GM18498 (cell line): ENCODE results near the gene NAP1L4.
"Not testable (repeated sequence)": the region's sequence is repeated elsewhere in the genome, so short reads cannot be mapped to it uniquely, and the experiment has no call there.

Source experiments
- ATAC-seq: cut with Tn5 transposase; IDR thresholded peaks from one replicate; pipeline ENCODE4 v1.9.1; 2021; ENCODE audit warnings: mild to moderate bottlenecking, moderate library complexity; ENCODE audit not compliant: unreplicated experiment

The NAP1L4 gene

DNA sequence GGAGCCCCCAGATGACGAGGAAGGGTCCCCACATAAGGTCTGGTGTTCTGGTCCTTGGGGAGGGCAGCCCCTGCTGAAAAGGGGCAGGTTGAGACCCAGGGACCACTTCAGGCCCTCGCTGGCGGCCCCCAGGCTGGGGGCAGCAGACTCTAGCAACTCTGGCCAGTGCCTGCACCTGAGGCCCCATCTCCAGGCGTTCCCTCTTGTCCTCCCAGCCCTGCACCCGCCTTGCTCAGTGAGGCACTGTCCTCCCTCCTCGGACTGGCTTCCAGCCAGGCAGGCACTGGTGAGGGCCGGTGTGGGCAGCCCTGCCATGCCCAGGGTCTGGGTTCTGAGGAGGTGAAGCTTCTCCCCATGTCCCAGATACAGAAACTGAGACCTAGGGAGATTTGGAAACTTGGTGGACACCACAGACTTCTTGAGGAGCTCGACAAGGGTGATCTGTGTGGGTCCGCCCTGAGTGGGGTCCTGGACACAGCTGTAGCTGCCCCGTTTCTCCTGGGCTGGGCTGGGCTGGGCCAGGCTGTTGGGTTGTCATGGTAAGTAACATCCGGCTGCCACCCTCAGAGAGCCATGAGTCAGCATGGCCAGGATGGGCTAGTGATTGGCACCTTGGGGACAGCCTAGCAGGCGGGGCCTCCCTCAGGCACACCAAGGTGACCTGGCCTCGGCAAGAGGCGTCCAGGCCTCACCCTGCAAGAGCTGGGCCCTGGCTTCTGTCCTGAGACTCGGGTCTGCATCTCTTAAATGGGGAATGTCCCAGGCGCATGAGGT, 51.8 kb downstream of the NAP1L4 start:
- ATAC-seq, result no peak

DNA sequence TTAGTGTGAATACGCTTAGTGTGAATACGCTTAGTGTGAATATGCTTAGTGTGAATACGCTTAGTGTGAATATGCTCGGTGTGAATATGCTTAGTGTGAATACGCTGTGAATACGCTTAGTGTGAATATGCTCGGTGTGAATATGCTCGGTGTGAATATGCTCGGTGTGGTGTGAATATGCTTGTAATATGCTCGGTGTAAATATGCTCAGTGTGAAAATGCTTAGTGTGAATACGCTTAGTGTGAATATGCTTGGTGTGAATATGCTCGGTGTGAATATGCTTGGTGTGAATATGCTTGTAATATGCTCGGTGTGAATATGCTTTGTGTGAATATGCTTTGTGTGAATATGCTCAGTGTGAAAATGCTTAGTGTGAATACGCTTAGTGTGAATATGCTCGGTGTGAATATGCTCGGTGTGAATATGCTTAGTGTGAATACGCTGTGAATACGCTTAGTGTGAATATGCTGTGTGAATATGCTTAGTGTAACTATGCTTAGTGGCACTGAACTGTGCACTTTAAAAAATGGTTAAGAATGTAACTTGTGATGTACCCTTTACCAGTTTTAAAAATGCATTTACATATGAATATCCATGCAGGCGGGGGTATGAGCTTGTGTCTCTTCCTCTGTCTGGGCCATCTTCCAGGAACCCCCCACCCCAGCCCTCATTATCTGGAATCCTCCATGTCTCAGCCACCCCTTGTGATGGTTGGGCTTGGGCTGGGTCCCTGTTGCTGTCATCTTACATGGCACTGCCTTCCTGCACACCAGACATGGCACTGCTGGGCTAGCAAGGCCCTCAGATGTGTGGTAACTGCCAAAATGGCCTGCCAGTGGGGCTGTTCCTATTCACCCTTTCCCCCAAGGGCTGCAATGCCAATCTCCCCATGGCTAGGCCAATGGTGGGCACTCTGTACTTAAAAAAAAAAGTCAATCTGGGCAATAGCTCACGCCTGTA, 53.4 kb downstream of the NAP1L4 start:
- ATAC-seq, result not testable (repeated sequence)

DNA sequence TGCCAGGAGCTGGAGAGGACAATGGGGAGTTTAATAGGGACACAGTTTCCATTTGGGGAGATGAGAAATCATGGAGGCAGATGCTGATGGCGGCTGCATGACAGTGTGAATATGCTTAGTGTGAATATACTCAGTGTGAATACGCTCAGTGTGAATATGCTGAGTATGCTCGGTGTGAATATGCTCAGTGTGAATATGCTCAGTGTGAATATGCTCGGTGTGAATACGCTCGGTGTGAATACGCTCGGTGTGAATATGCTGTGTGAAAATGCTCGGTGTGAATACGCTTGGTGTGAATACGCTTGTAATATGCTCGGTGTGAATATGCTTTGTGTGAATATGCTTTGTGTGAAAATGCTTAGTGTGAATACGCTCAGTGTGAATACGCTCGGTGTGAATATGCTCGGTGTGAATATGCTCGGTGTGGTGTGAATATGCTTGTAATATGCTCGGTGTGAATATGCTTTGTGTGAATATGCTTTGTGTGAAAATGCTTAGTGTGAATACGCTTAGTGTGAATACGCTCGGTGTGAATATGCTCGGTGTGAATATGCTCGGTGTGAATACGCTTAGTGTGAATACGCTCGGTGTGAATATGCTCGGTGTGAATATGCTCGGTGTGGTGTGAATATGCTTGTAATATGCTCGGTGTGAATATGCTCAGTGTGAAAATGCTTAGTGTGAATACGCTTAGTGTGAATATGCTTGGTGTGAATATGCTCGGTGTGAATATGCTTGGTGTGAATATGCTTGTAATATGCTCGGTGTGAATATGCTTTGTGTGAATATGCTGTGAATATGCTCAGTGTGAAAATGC, 54.3 kb downstream of the NAP1L4 start:
- not testable (repeated sequence) for ATAC-seq

DNA sequence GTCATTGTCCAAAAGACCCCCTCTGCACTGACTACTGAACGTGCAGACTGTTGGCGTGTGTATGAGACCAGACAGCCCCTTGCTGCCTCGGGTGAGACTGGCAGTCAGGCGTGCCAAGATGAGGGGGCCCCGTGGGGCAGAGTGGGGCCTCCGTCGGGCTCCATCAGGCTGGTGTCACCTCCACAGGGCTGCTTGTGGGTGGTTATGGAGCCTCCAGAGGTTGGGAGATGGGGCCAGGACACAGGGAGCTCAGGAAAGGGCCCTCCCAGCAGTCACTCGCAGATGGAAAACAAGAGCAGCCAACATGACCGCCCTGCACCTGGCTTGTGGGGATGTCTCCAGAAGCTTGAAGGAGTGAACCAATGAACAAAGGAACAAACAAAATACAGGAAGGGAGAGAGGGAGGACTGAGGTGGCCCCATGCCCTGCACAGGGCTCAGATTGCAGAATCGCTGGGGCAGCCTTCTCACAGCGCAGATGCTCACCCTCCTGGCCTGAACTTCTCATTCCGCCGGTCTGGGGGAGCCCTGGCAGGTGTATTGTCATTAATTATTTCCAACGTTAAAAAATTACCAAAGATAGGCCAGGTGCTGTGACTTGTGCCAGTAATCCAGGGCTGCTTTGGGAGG, 57.4 kb downstream of the NAP1L4 start:
- ATAC-seq, result no peak

DNA sequence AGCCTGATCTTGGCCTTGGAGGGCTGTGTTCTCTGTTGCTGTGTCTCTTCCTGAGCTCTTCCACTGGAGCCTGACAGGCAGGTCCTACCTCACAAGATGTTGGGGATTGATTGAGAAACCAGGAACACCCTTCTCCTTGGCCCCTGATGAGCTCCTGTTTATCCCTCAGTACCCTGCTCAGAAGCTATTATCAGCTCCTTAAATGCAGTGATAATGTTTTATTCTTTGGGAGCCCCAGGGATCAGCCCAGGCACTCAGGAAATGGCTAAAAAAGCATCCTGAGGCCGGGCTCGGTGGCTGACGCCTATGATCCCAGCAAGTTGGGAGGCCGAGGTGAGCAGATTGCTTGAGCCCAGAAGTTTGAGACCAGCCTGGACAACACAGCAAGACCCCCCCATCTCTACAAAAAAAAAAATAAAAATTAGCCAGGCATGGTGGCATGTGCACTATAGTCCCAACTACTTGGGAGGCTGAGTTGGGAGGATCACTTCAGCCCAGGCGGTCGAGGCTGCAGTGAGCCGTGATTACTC, 58.0 kb downstream of the NAP1L4 start:
- no peak for ATAC-seq

DNA sequence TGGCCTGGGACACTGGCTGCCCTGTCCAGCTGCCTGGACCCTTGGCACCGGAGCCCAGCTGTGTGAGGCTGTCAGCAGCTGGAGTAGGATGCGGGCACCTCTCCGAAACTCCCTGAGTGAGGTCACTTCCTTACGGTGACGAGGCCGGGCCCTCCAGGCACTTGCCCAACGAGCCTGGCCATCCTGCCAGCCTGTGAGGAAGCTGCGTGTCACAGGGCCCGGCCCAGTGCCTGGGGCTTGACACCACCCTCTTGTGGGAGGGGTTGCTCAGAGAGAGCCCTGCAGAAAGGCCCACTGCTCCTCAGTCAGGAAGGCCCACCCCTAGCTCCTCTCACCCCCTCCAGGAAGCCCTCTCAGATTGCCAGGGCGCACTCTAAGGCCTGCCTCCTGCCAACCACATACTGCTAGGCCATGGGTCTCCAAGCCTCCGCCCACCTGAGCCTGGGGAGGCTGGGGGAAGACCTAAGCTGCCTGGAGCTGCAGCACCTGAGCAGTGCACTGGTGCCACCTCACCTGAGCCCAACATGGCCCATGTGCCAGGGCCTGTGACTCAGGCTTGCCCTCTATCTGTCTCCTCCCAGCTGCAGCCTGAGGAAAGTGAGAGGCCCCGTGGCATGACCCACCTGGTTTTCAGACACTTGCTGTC, 58.6 kb downstream of the NAP1L4 start:
- ATAC-seq, result no peak

DNA sequence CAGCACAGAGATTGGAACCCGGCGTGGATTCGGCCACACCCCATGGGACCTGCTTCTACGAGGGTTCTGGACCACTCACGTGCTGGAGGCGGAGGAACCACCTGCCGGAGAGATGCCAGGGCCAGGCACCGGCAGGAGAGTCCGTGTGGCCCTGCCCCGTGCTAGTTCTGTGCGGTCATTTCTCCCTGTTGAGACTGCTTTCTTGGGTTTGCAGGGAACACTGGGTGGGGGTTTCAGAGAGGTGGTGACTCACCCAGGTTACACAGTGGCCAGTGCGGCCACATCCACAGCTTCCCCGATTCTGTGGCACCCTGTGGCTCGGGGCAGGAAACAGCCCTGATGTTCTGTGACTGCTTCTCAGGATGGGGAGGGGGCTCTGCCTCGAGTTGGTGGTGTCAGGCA, 59.3 kb downstream of the NAP1L4 start:
- ATAC-seq, result no peak

DNA sequence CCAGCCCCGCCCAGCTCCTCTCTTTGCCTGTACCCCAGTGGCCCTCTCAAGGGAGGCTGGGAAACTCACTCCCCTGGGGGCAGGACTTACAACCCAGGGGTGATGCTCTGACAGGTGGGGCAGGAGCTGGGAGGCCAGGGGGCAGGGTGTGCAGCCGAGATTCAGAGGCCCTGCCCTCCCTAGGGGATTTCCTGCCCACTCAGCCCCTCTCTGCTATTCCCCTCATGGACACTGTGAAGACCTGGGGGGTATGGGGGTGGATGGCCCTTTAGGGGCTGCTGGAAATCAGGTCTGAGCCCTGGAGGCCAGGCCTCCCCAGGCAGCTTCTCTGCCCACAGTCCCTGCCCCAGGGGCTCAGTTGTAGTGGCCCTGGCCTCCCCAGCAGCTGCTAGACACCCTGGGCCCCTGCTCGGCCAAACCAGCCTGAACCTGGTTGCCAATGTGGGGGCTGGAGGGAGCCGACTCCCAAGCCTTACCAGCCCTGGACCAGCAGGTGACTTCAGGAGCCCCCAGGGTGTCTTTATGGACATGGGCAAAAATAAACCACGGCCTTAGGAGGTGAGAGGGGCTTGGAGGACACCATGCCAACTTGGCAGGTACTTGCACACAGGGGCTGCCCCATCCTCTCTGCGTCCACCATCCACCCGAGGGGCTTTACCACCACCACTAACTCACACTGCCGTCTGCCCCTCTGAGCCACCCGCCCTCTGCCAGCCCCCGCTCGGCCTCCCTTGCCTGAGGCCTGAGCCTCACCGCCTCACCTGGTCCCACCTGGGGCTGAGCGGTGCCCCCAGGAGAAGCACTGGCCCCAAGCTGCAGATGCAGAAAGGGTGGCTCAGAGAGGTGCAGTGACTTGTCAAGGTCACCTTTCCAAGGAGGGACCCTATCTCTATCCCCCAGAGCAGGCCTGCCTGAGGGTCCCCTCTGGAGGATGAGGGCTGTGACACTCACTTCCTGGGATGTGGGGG, 60.1 kb downstream of the NAP1L4 start:
- ATAC-seq, result no peak

DNA sequence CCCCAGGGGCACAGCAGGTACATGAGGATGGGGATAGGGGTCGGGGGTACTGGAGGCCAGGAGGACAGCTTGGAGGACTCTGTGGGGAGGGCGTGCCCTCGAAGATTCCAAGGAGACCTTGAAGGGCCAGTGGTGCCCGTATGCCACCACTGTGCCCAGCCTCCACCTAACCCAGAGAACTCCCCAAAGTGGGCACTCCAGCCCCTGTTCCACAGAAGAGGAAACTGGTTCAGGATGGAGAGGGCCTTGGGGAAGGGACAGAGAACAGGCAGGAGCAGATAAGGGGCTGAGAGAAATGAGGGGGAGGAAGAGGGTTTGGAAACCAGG, 60.7 kb downstream of the NAP1L4 start:
- no peak for ATAC-seq

DNA sequence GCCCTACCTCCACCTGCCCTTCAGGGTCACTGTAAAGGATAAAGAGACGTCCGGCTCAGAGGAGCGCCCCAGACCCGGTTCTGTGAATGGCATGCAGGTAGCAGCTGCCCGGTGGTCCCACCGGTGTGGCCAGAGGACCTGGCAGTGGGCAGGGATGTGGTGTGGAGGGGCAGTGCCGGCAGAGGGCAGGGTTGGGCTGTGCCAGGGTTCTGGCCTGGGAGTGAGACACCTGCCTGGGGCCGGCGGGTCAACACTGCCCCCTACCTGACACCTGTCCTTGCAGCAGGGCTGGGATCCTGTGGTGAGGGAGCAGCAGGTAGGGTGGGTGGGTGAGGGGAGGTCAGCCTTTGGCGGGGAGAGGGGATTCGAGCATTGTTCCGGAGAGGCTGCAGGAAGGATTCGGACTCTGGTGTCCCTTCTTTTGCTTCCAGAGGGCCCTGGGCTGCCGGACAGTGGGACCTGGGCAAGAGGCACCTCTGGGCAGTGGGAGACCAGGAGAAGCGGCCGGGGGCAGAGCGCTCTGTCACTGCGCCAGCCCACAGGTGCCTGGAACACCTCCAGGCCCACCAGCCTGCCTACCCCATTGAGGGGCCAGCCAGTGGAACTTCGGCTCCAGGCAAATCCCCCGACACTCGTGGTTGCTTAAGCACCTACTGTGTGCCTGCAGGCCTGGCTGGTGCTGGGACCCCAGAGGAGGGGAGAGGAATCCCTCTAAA, 61.3 kb downstream of the NAP1L4 start:
- no peak for ATAC-seq

DNA sequence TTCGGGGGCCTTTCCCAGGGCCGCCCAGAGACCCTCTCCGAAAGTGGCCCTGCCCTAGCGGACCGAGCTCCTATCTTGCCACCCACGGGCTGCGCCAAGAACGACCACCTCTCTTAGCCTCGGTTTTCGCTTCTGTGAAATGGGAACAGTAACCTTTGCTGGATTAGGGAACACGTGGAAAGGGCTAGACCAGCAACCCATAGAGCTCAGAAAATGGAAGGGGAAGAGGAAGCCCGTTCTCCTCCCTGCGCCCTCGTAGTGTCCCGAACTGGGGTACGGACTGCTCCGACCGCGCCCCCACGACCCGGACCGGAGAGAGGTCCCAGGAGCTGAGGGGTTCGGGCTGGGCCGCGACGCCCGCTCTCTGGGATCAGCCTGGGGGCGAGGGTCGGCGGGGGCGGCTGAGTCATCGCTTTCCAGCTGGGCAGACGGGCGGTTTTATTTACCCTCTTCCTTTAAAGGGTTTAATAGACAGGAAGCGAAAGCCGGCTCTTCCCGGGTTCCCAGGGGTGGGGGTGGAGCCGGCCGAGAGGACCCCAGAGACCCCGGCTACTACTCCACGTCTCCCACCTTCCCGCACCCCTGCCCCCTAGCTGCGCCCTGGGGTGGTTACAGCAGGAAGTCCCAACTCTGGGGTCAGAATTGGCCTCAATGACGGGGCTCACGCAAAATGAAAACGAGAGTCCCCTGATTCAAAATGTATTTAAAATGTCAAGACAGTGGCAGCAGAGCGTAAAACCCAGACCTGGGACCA, 62.0 kb downstream of the NAP1L4 start:
- no peak for ATAC-seq

DNA sequence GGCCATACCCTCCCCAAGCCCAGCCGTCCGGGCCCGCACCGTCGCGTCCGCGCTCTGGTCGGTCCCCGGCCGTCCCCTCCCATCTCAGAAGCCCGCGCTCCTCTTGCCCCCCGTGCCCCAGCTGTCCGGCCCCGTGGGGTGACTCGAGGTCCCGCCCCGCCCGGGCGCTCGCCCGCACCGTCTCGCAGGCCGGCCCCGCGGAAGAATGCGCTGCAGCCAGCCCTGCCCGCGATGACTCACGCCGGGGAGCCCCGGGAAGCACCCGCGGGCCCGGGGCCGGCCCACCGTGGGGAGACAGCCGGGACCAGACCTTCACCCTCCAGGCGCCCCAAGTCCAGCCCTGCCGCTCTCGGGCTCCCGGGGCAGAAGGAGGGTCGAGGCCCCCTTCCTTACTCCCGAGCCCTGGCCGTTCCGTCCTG, 62.6 kb downstream of the NAP1L4 start:
- no peak for ATAC-seq

DNA sequence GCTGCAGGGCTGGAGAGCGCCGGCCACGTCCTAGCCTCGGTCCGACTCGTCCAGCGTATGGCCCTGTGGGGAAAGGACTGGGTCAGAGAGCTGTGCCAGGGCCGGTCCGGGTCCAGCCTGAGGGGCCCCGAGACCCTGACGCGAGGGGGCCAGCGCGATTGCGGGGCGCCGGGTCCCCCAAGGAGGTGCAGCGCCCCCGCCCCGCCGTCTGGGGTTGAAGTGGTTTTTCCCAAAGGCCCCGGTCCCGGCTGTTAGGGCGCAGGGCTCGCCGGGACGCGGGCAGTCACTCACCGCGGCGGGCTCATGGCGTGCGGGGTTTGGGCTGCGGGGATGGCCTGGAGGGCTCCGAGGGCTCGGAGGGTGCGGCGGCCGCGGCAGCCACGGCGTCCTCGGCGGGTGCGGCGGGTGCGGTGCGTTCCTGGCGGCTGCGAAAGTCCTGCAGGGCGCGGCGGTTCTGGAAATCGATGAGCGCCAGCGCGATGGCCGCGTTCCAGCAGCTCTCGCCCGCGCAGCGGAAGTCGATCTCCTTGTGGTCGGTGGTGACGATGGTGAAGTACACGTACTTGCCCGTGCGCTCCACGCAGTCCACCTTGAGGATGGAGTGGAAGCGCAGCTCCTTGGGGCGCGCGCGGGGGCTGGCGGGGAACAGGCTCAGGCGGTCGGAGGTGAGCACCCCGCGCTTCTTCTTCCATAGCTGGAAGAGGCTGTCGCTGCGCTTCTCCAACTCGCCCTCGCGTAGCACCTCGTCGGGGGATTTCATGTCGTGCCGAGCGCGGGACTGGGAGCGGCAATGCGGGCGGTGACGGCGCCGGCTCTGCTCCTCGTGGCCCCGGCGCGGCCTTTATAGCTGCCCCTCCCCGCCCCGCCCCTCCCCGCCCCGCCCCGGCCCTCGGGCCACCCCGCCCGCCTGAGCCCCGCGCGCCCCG, 63.3 kb downstream of the NAP1L4 start, which contains the start of gene PHLDA2:
Gene PHLDA2 (minus strand): TSS at position 816 of the 926 bp plus-strand sequence. CDS start 56 bp downstream, at position 760.
- ATAC-seq, result no peak

DNA sequence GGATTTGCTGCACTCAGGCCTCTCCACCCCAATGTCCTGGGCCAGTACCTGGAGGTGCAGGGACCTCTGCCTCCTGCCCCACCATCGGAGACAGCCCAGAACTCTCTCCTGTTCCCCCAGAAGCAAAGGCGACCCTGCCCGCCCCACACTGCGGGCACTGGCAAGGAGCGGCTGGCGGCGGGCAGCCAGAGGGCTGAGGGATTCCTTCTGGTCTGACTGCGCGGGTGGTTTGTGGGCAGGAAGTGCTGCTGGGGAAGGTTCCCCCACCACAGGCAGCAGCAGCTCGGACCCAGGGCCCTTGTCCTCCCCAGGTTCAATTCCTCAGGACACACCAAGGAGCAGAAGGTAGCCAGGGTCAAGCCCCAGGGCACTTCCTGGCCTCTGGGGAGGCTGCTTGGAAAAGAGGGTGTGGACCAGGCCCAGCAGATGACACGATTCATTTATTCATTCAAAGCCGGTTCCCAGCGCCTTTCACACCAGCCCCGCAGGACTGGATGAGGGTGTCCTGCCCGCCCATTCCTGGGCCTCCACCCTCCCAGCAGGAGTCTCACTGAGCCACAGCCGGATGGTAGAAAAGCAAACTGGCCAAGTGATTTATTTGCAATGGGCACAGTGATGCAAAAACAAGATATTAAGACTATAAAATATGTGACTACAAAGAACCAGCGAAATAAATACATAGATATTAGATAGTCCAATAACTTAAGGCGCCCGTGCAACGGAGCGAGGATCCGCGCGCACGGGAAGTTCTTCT, 64.1 kb downstream of the NAP1L4 start:
- ATAC-seq, result no peak

DNA sequence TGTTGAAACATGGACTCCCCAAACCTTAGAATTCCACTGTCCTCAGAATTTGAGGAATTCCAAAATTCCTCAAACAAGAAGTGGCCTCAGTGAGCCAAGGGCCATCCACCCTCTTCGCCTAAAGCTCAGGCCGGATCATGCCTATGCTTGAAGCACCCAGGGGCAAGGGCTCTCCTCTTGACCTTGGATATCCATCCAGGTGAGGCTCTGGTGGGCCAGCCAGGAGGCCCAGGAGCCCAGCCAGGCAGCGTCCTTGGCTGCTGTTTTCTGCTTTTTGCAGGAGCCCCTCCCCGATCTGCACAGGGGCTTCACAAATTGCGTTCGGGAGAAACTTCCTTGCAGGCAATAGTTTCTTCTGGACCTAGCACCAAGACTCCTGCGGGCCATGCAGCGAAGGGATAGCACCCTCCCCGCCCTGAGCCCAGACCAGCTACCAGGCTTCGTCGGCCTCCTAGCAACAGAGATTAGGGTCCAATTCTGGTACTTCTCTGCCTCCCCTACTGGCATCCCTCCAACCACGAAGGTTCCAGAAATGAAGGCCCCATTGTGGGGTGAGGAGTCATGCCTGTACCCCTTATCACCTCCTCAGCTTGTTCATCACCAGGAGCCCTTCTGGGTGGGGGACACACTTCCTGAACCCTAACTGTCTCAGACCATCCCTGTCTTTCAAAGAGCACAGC, 64.9 kb downstream of the NAP1L4 start:
- no peak for ATAC-seq
